Naive B cell (primary cell): ENCODE measurements around the gene FGD2. TPM values are rescaled to one million over a fixed set of nuclear protein-coding genes. Genes with fewer than 3 reads are reported as not detected.

Experiments
- ATAC-seq, 2 donors: fragments of 150-1000 bp; cut with Tn5 transposase; 2 replicates each; pipeline ENCODE4 v1.10.0; 2021; ENCODE audit warnings: low read depth in 2 of 2, mild to moderate bottlenecking in 2 of 2, moderate library complexity in 2 of 2
- DNase-seq: peaks from one replicate; pipeline ENCODE4 v3.0.0; 2022
- H3K27ac Mint-ChIP-seq, 6 donors: one replicate each; pipeline ENCODE4 v1.8.0; 2020 to 2022; ENCODE audit warnings: mild to moderate bottlenecking in 6 of 6, mixed read lengths in 6 of 6, moderate library complexity in 5 of 6, inconsistent platforms in 2 of 6
- H3K27me3 Mint-ChIP-seq, 3 donors: one replicate each; pipeline ENCODE4 v1.8.0; 2021 to 2022; ENCODE audit warnings: mixed read lengths in 3 of 3, mild to moderate bottlenecking in 1 of 3
- H3K36me3 Mint-ChIP-seq, 2 donors: one replicate each; pipeline ENCODE4 v1.8.0; 2020 to 2022; ENCODE audit warnings: mixed read lengths in 2 of 2, inconsistent platforms in 1 of 2, mild to moderate bottlenecking in 1 of 2
- H3K4me1 Mint-ChIP-seq, 3 donors: one replicate each; pipeline ENCODE4 v1.8.0; 2020 to 2022; ENCODE audit warnings: mixed read lengths in 3 of 3, inconsistent platforms in 1 of 3, mild to moderate bottlenecking in 1 of 3, moderate library complexity in 1 of 3
- H3K4me3 Mint-ChIP-seq, 8 donors: one replicate each; pipeline ENCODE4 v1.8.0; 2020 to 2022; ENCODE audit warnings: mild to moderate bottlenecking in 8 of 8, mixed read lengths in 8 of 8, moderate library complexity in 8 of 8, inconsistent platforms in 2 of 8
- H3K9me3 Mint-ChIP-seq, 7 donors: one replicate each; pipeline ENCODE4 v1.8.0; 2020 to 2022; ENCODE audit warnings: mixed read lengths in 7 of 7, mild to moderate bottlenecking in 5 of 7, inconsistent platforms in 2 of 7, moderate library complexity in 1 of 7
- polyA plus RNA-seq, 6 donors: library from polyadenylated mRNA; unstranded; fragments of 300-500 nt; fragmentation: Illumina TruSeq; gene quantifications; one replicate each; pipeline ENCODE4 v1.2.3, GENCODE V29; 2021; ENCODE audit warnings: low read depth in 6 of 6

The FGD2 gene
- polyA plus RNA-seq, 6 donors from 2014 or later = 31.5 to 133 (median 69.2) TPM

DNA sequence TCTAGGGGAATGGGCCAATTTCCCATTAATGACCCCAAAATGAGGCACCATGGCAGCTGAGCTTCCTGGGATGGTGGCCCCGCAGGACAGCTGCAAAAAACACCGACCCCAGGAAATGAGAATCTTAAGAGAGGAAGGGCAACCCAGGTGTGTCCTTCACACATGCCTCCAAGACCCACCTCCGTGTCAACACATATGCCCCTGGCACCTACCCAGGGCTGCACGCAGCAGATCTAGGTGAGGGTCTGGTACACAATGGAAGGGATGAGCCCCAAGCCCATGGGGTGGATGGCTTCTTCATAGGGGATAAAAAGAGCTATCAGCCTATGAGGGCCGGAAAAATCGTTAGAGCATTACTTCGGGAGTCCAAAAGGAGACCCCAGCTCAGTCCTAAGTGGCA is 28.9 kb upstream of the FGD2 start:
- ATAC-seq (no peak), DNase-seq (no peak)
- H3K36me3 Mint-ChIP-seq = peaks cover 8 to 24% of the 10 kb centered on the region in 2 donors
- H3K4me1 Mint-ChIP-seq = peaks cover 21 to 33% (median 22%) of the 10 kb centered on the region in 3 donors
- H3K9me3 Mint-ChIP-seq = no peaks in the 10 kb centered on the region
- H3K27me3 Mint-ChIP-seq = no peaks in the 10 kb centered on the region
- peak overlapping the region in 2 of 6 donors; percentile 26 to 73 for H3K27ac Mint-ChIP-seq
- H3K4me3 Mint-ChIP-seq = peak overlapping the region in 1 of 8 donors; percentile 52

DNA sequence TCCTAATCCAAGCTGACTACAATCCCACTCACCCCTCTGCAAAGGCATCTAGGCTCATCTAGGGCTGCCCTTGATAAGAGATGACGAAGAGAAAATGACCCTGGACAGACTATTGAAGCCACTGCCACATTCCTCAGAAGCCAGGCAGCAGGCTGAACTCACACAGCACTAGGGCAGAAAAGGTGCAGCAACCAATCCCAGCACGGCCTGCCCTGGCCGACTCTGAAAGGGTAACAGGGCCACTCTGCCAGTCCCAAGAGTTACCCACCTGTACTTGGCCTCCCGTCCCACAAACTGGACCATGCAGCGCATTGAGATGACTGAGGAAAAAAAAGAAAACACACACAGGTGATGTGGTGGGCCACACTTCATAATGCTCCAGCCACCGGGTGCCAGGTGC is 28.5 kb upstream of the FGD2 start:
- H3K27me3 Mint-ChIP-seq = no peaks in the 10 kb centered on the region
- no peak overlapping the region for H3K4me3 Mint-ChIP-seq
- DNase-seq = no peak
- no peak overlapping the region for H3K27ac Mint-ChIP-seq
- H3K4me1 Mint-ChIP-seq = peaks cover 25 to 38% (median 27%) of the 10 kb centered on the region in 3 donors
- no peak for ATAC-seq
- peaks cover 12 to 21% of the 10 kb centered on the region in 2 donors for H3K36me3 Mint-ChIP-seq
- no peaks in the 10 kb centered on the region for H3K9me3 Mint-ChIP-seq

DNA sequence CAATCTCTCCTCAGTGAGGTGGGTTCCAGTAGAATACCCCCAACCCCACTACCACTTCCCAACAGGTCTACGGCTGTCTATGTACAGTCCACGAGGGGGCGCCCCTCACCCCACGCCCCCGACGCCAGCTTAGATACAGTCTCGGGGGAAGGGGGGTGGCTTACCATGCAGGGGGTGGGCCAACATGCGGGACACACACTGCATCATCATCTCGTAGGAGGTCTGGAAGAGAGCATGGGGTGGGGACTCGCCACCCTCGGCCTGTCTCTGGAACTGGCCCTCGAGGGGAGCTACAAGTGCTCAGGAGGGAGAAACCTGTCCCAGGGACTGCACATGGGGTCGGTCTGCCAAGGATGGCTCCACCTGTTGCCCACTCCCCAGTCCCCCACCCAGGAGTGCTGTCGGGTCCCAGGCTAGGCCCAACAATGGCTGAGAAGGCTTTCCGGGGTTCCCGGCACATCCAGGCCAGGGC is 27.9 kb upstream of the FGD2 start:
- Mint-ChIP-seq H3K27me3 (no peaks in the 10 kb centered on the region), H3K9me3 (no peaks in the 10 kb centered on the region), H3K4me1 (peaks cover 29 to 40% (median 30%) of the 10 kb centered on the region in 3 donors), H3K36me3 (peaks cover 15 to 18% of the 10 kb centered on the region in 2 donors), H3K4me3 (no peak overlapping the region), H3K27ac (peak overlapping the region in 2 of 6 donors; percentile 33 to 56)
- ATAC-seq (peak; percentile 64 to 74), DNase-seq (no peak)

- no peaks in the 10 kb centered on the region for H3K9me3 Mint-ChIP-seq
- H3K4me3 Mint-ChIP-seq = peak overlapping the region in 1 of 8 donors; percentile 70
- H3K27me3 Mint-ChIP-seq = no peaks in the 10 kb centered on the region
- ATAC-seq (no peak), DNase-seq (no peak)
- peaks cover 15 to 18% of the 10 kb centered on the region in 2 donors for H3K36me3 Mint-ChIP-seq
- H3K27ac Mint-ChIP-seq = peak overlapping the region in 1 of 6 donors; percentile 41
- peaks cover 29 to 40% (median 30%) of the 10 kb centered on the region in 3 donors for H3K4me1 Mint-ChIP-seq
Observed at GRCh38 chr6:36978421-36979346, 26.8 kb upstream of the FGD2 start.

DNA sequence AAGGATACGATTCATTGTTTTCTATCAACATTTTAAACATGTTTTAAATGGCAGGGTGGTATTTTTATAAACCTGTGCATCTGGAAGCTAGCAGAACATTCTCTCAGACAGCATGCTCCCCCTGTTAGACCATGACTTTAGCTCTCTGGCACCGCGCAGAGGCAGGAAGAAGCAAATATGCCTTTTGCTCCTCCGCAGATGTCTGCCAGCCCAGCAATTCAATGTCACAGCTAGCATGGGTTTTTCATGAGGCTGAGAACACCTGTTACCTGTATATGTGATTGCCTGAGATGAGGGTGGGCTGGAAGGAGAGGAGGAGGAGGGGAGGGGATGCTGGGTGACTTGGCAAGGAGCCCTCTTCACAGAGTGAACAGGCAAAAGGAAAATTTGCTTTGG is 26.1 kb upstream of the FGD2 start:
- H3K27ac Mint-ChIP-seq = peak overlapping the region in 4 of 6 donors; percentile 37 to 60 (median 57)

DNA sequence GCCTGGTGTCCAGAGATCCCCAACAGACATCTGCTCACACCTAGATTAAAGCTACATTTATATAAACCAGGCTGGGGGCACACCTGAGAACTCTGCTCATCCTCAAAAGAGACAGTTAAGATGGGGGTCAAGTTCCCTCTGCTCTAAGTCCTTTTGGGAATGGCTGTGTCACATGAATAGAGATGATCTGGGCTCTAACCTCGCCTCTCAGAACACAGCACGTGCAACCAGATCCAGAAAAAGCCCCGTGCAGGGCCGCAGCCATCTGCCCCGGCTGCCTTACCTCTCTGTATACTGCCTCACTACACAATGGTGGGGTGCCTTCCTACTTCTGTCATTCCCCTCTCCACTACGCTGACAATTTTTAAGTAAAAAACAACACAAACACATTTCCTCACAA is 25.3 kb upstream of the FGD2 start:
- DNase-seq (no peak), ATAC-seq (no peak)
- Mint-ChIP-seq H3K4me3 (peak overlapping the region in 2 of 8 donors; percentile 56 to 67), H3K9me3 (no peaks in the 10 kb centered on the region), H3K27me3 (no peaks in the 10 kb centered on the region), H3K4me1 (peaks cover 29 to 40% (median 30%) of the 10 kb centered on the region in 3 donors), H3K36me3 (peaks cover 9 to 15% of the 10 kb centered on the region in 2 donors), H3K27ac (peak overlapping the region in 3 of 6 donors; percentile 18 to 85 (median 52))

More for the DNA sequence above, 26.1 kb upstream of the FGD2 start:
- Mint-ChIP-seq H3K36me3 (peaks cover 15 to 17% of the 10 kb centered on the region in 2 donors), H3K4me1 (peaks cover 29 to 40% (median 30%) of the 10 kb centered on the region in 3 donors), H3K27me3 (no peaks in the 10 kb centered on the region), H3K9me3 (no peaks in the 10 kb centered on the region), H3K4me3 (peak overlapping the region in 1 of 8 donors; percentile 70)
- DNase-seq = no peak
- ATAC-seq = peak; percentile 59 to 70

DNA sequence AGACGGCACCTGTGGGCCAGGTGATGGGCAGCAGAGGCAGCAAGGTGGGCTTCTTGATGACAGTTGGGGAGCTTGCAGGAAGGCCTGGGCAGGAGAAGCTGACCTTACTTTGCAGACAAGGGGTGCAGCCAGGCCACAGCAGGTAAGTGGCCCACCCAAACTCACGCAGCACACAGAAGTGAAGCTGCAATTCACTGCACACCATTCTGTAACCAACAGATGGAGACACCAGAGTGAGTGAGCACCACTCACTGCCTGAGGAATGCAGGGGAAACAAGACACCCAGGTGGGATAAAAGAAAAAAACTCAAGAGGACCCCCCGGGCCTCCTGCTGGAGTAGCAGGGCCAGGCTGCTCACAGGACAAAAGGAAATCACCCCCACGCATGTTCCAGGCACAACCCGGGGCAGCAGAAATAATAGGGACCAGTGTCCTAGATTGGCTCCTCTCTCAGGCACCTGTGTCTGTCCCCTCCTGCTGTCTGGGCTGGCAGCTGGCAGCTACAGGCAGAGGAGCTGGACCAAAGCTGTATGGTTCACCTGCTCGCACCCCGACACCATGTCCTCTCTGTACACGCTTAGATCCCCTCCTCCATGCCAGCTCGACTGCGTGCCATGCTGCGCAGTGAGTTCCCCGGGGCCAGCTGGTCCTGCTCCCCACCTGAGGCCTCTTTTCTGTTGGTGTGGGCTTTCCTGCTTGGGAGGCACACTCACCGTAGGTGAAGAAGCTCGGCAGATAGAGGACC is 24.4 kb upstream of the FGD2 start:
- peaks cover 0 to 15% of the 10 kb centered on the region in 2 donors for H3K36me3 Mint-ChIP-seq

GRCh38 chr6:36983538-36983937 is 21.9 kb upstream of the FGD2 start:
- Mint-ChIP-seq H3K27me3 (no peaks in the 10 kb centered on the region), H3K4me1 (peaks cover 41 to 45% (median 43%) of the 10 kb centered on the region in 3 donors), H3K9me3 (no peaks in the 10 kb centered on the region), H3K4me3 (no peak overlapping the region), H3K27ac (no peak overlapping the region), H3K36me3 (peaks cover 0 to 8% of the 10 kb centered on the region in 2 donors)
- DNase-seq (no peak), ATAC-seq (no peak)

More for the DNA sequence above, 24.4 kb upstream of the FGD2 start:
- Mint-ChIP-seq H3K27ac (peak overlapping the region in 1 of 6 donors; percentile 73), H3K27me3 (no peaks in the 10 kb centered on the region), H3K4me3 (peak overlapping the region in 3 of 8 donors; percentile 22 to 67 (median 56)), H3K9me3 (no peaks in the 10 kb centered on the region), H3K4me1 (peaks cover 29 to 40% (median 30%) of the 10 kb centered on the region in 3 donors)
- ATAC-seq (no peak), DNase-seq (no peak)

DNA sequence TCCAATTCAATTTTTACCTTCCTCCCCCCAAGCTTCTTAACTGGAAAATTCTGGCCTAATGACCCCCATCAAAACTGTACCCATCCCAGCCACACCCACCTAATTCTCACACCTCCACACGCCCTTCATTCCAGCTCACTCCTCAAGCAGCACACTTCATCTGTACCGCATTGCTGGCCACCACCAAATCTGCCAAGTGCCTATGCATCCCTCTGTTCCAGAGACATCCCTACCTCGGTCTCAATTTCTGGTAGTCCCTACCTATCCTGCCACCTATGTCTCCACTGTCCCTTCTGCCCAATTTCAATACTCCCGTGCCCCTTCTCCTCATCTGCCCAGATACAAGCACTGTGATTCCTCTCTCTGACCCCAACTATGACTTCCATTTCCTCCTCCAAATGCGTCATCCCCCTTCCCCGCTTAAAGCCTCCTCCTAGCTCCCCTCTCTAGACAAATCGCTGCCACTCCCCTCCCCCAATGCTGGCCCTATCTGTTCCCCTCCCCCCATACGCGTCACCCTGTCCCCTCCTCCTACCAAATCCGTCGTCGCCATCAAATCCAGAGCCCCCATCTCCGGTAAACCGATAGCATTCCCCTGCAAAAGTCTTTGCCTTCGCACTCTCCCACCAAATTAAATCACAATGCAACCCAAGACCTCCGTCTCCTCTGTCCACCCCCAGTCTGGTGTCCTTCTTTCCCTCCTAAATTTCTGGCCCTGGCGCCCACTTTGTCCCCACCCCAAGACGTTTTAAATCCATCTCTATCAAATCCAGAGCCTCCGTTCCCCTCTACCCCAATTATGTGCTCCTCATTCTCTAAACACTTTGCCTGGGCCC is 20.7 kb upstream of the FGD2 start:
- peaks cover 33 to 39% (median 34%) of the 10 kb centered on the region in 3 donors for H3K4me1 Mint-ChIP-seq
- ATAC-seq (peak; percentile 6 to 12), DNase-seq (peak; percentile 25)
- no peak overlapping the region for H3K27ac Mint-ChIP-seq
- H3K27me3 Mint-ChIP-seq = no peaks in the 10 kb centered on the region
- H3K9me3 Mint-ChIP-seq = no peaks in the 10 kb centered on the region
- H3K4me3 Mint-ChIP-seq = no peak overlapping the region
- H3K36me3 Mint-ChIP-seq = peaks cover 0 to 8% of the 10 kb centered on the region in 2 donors

DNA sequence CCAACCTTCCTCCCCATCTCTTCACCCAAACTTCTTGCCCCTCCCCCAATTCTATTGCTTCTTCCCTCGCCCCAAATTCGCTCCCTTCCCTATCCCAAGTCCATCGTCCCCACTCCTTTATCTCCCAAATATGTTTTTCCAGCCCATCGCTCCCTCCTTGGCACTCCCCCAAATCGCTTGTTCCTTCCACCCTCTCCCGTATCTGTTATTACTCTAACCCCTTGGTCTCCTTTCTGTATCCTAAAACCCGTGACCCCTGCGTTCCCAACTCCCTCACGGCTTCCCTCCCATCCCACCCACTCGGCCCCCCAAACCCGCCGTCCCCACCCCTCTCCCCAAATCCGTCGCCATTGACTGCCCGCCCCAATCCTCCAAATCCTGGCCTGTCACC is 20.0 kb upstream of the FGD2 start:
- ATAC-seq (no peak), DNase-seq (no peak)
- Mint-ChIP-seq H3K9me3 (no peaks in the 10 kb centered on the region), H3K4me1 (peaks cover 28 to 35% (median 29%) of the 10 kb centered on the region in 3 donors), H3K27ac (no peak overlapping the region), H3K27me3 (no peaks in the 10 kb centered on the region), H3K36me3 (peaks cover 0 to 8% of the 10 kb centered on the region in 2 donors), H3K4me3 (no peak overlapping the region)

DNA sequence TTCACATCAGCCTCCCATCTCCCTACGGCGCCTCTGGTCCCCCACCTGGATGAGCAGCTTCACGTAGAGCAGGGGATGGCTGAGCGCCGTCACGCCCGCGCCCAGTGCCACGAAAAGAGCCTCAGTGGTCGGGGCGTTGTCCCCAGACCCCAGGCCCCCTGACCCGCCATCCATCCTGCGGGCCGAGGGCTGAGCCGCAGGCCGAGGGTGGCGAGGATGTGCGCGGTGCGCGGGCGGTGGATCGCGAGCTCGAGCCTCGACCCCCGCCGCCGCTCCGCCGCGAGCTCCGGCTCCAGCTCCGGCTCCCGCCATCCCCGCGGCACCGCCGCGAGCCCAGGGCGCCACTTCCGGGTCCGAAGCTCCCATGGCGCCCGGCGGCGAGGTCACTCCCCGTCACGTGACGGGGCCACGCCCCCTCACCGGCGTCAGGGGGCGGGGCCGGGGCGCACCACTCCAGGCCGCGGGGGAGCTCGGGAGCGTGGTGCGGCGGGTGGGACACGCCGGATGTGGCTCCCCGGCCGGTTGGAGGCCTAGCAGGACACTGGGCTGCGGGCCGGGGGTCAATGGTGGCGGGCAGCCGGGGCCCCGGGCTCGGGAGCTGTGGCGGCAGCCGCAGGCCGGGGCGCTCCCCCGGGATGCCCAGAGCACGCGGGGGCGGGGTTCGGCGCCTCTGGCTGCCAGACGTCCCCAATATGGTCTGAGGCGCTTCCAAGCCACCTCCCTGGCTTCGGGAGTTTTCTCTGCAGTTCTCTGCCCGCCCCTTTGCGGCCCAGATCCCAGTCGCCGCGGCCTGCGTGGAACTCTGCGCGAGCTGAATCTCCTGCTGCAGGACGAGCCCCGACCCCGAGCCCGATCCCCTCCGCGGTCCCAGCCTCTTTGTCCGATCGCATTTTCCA is 19.4 kb upstream of the FGD2 start, which contains the start of gene MTCH1:
Gene MTCH1, minus strand, starts transcription at position 389 of the 896 bp plus-strand sequence. Its CDS starts 23 bp downstream, at position 366.
- H3K27me3 Mint-ChIP-seq = no peaks in the 10 kb centered on the region
- ATAC-seq (peak; percentile 84 to 87), DNase-seq (peak; percentile 90)
- H3K36me3 Mint-ChIP-seq = peaks cover 0 to 8% of the 10 kb centered on the region in 2 donors
- H3K9me3 Mint-ChIP-seq = no peaks in the 10 kb centered on the region
- peak within 1 kb of the TSS in 5 of 6 donors; percentile 92 to 98 (median 96) for H3K27ac Mint-ChIP-seq
- H3K4me1 Mint-ChIP-seq = peaks cover 21 to 29% (median 23%) of the 10 kb centered on the region in 3 donors
- H3K4me3 Mint-ChIP-seq = peak within 1 kb of the TSS in 6 of 8 donors; percentile 96 to 99 (median 98)

DNA sequence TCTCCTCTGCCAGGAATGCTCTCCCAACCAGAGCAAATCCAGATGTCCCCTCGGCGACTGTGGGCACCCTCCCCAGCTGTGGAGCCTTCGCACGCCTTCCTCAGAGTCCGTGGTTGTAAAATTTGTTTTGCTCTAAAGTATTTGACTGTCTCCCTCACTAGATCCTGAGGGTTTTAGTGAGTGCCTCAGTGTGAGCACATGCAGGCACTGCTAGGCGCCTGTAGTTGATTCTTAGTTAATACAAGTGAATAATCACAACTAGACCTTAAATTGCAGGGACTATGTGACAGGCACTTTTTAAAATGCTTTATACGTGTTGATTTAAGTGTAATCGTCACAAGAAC is 18.8 kb upstream of the FGD2 start:
- H3K9me3 Mint-ChIP-seq = no peaks in the 10 kb centered on the region
- H3K27ac Mint-ChIP-seq = peak overlapping the region in 5 of 6 donors; percentile 92 to 98 (median 96)
- peaks cover 0 to 5% of the 10 kb centered on the region in 2 donors for H3K36me3 Mint-ChIP-seq
- H3K4me1 Mint-ChIP-seq = peaks cover 16 to 24% (median 18%) of the 10 kb centered on the region in 3 donors
- H3K27me3 Mint-ChIP-seq = no peaks in the 10 kb centered on the region
- ATAC-seq = no peak
- DNase-seq = no peak
- H3K4me3 Mint-ChIP-seq = peak overlapping the region in 6 of 8 donors; percentile 96 to 99 (median 98)
